VCaP (cell line): ENCODE measurements around the gene TMEM9.

ENCODE experiments used
- H3K27ac ChIP-seq: fragments of 450-650 bp; 2 replicates; pipeline ENCODE4 v1.5.1; 2017
- CTCF ChIP-seq: fragments of 450-650 bp; conservative IDR thresholded peaks from 2 replicates; pipeline ENCODE4 v1.5.1; 2017; ENCODE audit warnings: mild to moderate bottlenecking, moderate library complexity

The TMEM9 gene

GRCh38 chr1:201181726-201182125, 27.5 kb upstream of the TMEM9 start:
- no peak for TF ChIP-seq CTCF

GRCh38 chr1:201181323-201181722, 27.0 kb upstream of the TMEM9 start:
- no peak for TF ChIP-seq CTCF

More at GRCh38 chr1:201181726-201182125, 27.5 kb upstream of the TMEM9 start:
- H3K27ac ChIP-seq = no peak overlapping the region

GRCh38 chr1:201180901-201181300, 26.6 kb upstream of the TMEM9 start:
- no peak for TF ChIP-seq CTCF
- H3K27ac ChIP-seq = no peak overlapping the region

More at GRCh38 chr1:201181323-201181722, 27.0 kb upstream of the TMEM9 start:
- H3K27ac ChIP-seq = no peak overlapping the region

- no peak overlapping the region for H3K27ac ChIP-seq
- TF ChIP-seq CTCF = no peak
Measured at GRCh38 chr1:201180141-201180540, 25.9 kb upstream of the TMEM9 start.

GRCh38 chr1:201178718-201179117, 24.4 kb upstream of the TMEM9 start:
- no peak overlapping the region for H3K27ac ChIP-seq
- no peak for TF ChIP-seq CTCF

GRCh38 chr1:201176940-201177339, 22.7 kb upstream of the TMEM9 start:
- no peak overlapping the region for H3K27ac ChIP-seq
- no peak for TF ChIP-seq CTCF

- no peak overlapping the region for H3K27ac ChIP-seq
- no peak for TF ChIP-seq CTCF
Measured at GRCh38 chr1:201175820-201176500, 21.7 kb upstream of the TMEM9 start.
